HG02759 (cell line): Measurements from ENCODE around the gene HDGFL3.
"Not testable (repeated sequence)": the region's sequence is repeated elsewhere in the genome, so short reads cannot be mapped to it uniquely, and the experiment has no call there.

Source experiments
- ATAC-seq: cut with Tn5 transposase; IDR thresholded peaks from one replicate; pipeline ENCODE4 v1.9.1; 2021; ENCODE audit warnings: mild to moderate bottlenecking, moderate library complexity; ENCODE audit not compliant: unreplicated experiment

Gene HDGFL3

DNA sequence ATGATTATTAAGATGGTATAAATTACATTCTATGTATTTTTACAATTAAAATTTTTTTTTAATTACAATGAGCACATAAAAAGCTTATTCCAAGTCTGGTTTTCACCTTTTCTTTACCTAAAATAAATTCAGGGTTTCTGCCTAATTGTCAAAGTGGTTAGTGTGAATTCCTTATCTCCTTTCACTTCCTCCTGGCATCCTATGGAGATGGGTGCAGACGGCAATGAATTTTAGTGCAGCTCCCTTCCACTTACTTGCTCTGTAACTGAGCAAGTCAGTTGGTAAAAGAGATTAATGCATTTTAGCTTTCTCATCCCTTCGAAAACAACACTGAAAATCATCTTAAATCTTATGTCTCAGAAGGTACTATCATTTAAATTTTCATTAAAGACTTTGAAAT, 13.1 kb downstream of the HDGFL3 start:
- no peak for ATAC-seq

DNA sequence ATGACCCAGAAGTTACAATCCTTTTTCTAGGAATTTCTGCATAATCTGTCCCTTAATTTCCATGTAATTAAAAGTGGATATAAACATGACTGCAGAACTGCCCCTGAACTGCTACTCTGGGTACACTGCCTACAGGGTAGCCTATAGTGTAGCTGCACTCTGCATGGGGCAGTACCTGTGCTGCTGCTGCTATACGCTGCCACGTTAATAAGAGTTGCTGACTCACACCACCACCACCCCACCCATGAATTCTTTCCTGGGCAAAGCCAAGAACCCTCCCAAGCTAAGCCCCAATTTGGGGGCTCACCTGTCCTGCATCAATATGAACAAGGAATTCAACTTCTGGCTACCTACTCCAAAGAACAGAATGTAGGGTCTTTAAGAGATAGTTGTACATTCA, 13.9 kb downstream of the HDGFL3 start:
- no peak for ATAC-seq

DNA sequence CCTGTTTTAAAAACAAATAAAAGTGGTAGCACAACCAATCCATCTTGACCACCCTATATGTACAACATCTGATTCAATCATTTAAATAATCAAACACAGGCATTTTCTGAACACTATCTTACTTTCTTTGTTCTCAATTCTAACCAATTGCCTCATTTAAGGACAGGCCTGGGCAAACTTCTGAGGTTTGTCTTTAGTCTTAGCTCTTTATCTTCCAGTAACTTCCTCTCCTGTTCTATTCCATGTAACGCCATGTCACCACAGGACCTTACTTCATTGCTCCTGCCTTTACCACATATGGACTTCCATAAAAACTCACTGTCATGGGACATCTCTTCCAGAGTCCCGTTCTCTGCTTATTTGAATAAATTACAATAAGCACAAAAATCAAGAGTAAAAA, 14.9 kb downstream of the HDGFL3 start:
- ATAC-seq: no peak

DNA sequence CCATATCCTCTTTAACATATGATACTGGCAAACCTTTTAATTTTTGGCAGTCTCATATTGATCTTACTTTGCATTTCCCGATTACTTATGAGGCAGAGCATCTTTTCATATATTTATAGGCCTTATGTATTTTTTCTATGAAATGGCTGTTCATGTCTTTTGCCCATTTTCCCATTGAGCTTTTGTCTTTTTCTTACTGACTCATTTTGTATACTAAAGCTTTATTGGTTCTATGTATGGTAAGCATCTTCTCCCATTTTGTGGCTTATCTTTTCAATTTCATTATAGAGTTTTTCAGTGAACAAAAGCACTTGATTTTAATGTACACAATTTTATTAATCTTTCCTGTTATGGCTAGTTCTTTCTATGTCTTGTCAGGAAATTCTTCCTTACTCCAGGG, 17.2 kb downstream of the HDGFL3 start:
- no peak for ATAC-seq

DNA sequence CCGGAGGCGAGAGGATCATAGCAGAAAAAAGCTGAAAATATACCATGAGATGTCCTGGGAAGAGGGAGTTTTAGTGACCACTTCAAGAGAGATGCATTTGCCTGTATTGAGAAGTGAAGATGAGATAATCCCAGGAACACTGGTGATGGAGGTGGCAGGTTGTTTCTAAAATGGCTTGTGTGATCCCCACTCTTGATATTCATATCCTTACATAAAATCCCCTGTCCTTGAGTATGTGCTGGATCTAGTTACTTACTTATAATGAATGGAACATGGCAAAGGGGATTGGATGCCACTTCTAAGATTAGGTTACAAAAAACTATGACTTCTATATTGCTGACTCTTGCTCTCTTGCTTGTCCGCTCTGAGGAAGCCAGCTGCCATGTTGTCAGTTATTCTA, 22.1 kb downstream of the HDGFL3 start:
- ATAC-seq: no peak

DNA sequence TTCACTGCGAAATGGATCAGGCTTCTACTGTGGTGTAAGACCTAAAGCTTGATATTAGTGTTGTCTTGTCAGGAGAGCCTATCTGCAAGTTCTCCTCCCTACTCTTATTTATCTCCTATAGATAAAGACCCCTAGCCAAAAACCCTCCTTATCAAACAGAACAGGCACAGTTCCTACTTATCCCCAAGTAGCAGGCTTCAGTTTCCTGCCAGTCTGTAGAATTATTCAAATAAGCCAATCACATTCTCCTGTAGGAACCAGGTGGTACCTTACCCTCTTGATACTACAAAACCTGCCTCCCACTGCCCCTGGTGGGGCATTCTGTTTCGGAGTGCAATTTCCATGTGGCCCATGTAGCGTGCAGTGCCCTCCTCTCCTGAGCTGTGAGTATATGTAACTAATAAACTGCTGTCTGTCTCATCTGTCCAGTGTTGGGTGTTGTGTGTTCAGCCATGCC, 28.7 kb downstream of the HDGFL3 start:
- ATAC-seq: no peak

DNA sequence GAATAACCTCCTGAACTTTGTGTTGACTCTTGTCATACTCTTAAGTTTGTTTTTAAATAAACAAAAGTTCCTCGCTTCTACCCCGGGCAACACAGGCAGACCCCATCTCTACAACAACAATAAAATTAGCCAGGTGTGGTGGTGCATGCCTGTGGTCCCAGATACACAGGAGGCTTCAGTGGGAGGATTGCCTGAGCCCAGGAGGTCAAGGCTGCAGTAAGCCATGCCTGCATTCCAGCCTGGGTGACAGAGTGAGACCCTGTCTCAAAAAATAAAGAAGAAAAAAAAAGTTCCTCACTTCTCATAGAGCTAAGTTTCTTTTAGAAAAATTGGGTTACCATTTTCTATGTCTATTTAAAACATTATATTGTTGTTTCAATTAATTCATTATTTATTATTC, 29.2 kb downstream of the HDGFL3 start:
- no peak for ATAC-seq

DNA sequence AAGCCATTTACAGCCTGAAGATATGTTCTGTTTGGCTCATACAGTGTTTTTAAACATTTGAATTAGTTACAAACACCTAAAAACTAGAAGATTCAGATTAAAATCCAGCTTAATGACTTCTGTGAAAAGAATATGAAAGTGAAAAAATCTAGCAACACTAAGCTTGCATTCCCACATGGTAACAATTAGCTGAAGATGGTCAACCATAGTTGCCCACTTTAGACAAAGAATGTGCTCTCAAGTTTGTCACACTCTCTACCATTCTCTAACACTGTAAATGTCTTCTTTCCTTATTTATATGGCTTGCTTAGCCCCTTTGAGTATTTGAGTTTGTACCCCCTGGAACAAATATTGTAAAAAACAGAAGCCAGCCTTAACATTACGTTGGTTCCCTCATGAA, 32.7 kb downstream of the HDGFL3 start:
- ATAC-seq: no peak

DNA sequence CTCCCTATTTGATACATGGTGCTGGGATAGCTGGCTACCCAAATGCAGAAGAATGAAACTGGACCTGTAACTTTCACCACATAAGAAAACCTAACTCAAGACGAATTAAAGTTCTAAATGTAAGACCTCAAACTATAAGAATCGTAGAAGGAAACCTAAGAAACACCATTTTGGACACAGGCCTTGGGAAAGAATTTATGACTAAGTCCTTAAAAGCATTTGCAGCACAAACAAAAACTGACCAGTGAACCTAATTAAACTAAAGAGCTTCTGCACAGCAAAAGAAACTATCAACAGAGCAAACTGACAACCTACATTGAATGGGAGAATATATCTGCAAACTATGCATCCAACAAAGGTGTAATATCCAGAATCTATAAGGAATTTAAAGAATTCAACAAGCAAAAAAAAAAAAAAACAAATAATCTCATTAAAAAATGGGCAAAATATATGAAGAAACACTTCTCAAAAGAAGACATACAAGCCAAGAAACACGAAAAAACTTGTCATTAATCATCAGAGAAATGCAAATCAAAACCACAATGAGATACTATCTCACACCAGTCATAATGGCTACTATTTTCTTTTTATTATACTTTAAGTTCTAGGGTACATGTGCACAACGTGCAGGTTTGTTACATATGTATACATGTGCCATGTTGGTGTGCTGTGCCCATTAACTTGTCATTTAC, 37.0 kb downstream of the HDGFL3 start:
- ATAC-seq: no peak

DNA sequence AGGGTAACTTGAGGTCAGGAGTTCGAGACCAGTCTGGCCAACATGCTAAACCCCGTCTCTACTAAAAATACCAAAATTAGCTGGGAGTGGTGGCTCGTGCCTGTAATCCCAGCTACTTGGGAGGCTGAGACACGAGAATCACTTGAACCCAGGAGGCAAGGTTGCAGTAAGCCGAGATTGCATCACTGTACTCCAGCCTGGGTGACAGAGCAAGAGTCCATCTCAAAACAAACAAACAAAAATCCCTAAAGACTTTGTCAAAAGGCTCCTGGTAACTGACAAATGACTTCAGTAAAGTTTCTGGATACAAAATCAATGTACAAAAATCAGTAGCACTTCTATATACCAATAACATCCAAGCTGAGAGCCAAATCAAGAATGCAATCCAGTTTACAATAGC, 38.0 kb downstream of the HDGFL3 start:
- ATAC-seq: not testable (repeated sequence)

DNA sequence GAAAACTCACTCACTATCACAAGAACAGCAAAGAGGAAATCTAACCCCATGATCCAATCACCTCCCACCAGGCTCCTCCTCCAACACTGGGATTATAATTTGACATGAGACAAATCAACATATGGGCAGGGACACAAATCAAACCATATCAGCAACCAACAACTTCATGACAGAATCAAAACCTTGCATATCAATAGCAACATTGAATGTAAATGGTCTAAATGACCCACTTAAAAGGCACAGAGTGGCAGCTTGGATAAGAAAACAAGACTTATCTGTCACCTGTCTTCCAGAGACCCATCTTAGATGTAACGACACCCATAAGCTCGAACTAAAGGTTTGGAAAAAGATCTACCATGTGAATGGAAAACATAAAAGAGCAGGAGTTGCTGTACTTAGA, 40.8 kb downstream of the HDGFL3 start:
- ATAC-seq: no peak

DNA sequence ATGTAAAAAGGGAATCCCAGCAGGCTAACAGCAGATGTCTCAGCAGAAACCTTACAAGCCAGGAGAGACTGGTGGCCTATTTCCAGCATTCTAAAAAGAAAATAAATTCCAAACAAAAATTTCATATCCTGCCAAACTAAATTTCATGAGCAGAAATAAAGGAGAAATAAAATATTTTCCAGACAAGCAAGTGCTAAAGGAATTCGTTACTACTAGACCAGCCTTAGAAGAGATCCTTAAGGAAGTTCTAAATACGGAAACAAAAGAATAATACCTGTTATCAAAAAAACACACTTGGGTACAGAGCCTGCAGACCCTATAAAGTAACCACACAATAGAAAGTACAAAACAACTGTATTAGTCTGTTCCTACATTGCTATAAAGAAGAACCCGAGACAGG, 41.4 kb downstream of the HDGFL3 start:
- ATAC-seq: no peak

DNA sequence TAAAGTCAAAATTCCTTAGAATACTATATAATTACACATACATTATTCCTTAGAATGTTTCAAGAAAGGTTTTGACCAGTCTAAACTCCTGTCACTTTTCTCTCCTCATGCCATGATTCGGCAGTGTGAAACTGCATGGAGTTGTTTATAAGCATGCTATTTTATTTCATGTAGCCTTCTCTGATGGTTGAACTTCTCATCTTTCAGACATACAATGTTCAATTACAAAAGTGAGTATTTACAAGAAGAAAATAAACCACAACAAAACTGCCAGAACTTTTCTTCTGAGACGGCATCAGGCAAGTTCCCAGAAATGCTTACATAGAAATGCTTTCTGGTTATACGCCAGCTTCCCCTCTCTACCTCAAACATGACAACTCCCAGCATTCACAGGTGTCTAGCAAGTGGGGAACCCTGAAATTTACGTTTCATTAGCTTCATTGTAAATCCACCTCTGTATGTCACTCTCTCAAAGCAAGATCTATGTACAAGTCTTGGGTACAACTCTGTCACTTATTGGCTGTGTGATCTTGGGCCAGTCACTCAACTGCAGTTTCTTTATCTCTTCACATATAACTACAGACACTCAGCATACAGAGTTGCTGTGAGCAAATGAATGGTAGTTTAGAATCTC, 42.7 kb downstream of the HDGFL3 start:
- no peak for ATAC-seq

DNA sequence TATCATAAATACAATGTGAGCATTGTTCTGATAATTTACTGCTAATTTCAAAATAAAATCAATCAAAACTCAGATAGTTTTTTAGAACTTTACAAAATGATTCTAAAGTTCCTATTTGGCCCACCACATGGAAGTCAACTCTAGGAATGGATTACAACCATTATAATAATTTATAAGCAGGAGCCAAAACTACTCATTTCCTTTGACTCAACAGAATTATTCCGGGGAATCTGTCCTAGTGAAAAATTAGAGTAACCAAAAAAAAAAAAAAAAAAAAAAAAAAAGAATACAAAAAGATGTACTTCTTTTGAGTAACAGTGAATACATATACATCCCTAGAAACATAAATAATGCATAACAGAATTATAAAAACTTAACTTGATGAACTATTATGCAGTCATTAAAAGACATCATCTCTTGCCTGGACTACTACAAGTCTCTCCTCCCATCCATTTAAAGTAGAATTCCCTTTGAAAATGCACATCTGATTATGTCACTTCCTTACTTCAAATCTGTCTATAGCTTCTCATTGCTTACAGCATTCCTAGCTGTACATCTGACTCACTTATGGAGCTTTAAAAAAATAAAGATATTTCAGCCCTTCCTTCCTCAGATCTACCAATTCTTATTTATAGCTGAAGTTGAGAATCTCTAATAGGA, 43.4 kb downstream of the HDGFL3 start:
- ATAC-seq: no peak

DNA sequence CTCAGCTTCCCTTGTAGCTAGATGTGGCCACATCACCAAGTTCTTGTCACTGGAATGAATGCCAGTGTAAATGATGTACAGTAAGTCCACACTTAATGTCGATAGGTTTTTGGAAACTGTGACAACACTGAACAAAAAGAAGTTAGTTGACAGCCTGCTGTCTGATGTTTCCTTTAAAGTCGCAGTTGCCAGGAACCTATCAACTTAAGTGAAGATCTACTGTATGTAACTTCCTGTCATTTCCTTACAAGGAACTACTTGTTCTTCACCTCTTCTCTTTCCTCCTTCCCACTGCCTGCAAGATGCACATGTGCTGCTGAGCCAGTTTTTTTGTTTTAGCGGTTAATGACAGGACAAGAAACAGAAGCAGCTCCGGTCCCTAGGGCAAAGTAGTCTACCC, 44.6 kb downstream of the HDGFL3 start:
- no peak for ATAC-seq

DNA sequence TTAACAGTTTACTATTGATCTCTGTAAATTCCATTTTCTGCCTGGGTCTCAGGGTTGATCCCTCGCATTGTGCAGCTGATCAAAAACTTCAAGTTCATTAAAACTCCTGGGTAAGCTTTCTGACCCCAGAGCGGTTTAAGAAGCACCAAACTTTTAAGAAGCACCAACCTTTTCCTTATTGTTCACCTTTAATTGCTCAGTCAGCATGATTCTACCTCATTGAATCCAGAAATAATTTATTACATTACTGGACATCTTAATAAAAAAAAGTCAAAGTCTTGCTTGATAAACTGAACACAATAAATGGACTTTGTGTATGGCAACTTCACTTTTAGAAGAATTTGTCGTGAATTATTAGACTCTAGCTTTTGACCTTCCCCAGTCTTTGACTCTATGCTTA, 46.9 kb downstream of the HDGFL3 start:
- ATAC-seq: no peak

DNA sequence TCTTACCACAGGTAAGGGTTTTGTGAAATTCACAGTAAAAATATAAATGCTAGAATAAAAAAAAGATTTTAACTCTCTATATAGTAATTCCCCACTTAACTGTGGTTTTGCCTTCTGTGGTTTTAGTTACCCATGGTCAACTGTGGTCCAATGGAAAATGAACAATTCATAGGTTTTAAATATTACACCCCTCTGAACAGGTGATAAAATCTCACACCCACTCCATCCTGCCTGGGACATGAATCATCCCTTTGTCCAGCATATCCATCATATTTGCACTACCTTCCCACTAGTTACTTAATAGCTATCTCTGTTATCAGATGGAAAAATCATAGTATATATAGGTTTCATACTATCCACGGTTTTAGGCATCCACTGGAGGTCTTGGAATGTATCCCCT, 49.2 kb downstream of the HDGFL3 start:
- no peak for ATAC-seq

DNA sequence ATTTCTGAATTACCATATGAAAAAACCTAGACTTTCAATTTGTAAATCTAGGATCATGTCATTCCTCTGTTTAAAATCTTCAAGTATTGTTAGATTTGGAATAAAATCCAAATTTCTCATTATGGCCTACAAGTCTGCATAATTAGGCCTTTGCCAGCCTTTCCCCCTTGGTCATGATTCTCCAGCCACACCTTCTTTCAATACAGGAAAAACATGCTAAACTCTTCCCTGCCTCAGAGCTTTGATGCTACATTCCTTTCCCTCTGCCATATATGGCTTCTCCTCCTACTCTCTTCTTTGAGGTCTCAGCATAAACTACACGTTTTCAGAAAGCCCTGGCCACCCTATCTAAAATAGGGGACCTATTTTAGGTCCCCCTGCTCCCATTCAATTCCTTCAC, 51.7 kb downstream of the HDGFL3 start:
- no peak for ATAC-seq

DNA sequence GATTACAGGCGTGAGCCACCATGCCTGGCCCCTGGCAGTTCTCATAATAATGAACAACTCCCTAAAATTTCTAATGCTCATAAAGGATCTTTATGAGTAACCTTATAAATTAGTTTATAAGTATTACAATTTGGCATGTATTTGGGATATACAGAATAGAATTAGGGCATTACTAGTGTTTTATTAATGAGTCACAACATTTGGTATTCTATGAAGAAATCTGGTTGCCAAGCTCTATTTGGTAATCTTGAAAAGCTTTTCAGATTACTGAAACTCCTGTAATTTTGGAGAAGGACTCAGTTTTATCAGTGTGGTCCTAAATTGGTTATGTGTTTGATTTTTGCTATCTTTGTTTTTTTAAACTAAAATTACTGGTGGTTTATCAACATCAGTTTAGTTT, 54.3 kb downstream of the HDGFL3 start:
- no peak for ATAC-seq

DNA sequence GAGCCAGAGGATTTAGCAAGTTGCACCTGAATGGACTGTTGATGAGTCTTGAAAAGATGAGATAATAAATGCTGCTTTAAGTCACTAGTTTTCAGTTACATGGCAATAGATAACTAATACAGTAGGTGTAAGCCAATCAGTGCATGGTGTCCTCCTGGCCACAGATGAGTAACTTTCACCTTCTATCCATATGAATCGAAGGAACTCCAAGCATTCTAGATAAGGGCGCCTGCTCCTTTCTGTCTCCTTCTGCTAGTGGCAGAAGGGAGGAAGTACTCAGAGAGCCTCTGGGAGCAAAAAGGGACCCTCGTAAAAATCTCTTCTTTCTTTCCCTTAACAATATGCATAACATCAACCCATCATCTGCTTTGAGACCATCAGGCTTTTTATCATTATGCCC, 62.9 kb downstream of the HDGFL3 start:
- ATAC-seq: no peak

DNA sequence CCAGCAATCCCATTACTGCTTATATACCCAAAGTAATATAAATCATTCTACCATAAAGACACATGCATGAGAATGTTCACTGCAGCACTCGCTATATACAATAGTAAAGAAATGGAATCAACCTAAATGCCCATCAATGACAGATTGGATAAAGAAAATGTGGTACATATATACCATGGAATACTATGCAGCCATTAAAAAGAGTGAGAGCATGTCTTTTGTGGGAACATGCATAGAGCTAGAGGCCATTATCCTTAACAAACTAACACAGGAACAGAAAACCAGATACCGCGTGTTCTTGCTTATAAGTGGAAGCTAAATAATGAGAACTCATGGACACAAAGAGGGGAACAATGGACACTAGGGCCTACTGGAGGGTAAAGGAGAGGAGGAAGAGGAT, 65.5 kb downstream of the HDGFL3 start:
- not testable (repeated sequence) for ATAC-seq

DNA sequence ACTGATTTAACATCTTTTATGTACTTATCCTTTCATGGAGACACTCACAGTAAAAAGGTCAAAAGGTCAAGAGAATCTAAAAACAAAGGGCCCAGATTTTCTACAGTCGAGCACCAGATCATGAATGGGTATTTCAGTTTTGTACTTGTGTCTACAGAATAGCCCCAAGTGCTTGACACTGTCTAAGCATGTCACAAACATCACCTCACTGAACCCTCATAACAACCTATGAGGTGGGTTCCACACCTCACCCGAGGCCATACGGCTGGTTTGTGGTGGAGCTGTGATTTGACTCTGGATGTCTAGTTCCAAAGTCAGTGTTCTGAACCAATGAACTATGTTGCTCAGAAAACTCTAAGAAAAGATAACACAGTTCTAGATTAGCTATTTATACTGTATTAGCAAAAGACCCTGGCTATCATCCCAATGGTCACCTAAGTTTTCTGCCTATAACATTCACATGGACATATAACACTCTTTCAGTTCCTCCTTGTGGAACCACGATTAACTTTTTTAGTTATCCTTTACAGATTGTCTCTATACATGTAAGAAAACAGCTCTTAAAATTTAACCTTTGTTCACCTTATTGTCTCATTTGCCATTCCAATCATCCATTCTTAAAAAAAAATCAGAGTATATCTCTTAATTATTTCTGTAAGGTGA, 74.6 kb downstream of the HDGFL3 start:
- no peak for ATAC-seq
